ENCODE data around the gene KEAP1. TPM values are rescaled to one million over a fixed set of nuclear protein-coding genes. Genes with fewer than 3 reads are reported as not detected.
A peak's percentile ranks its signal among the peaks of the same experiment; 100 is the strongest.

KEAP1 gene
- total RNA-seq, 6 donors from 2014 or later, result 34.6 to 85.1 (median 60.7) TPM

GRCh38 chr19:10525636-10526035 lies 22.5 kb upstream of the KEAP1 start:
- ATAC-seq (ENCODE audit: low FRiP score in 2 of 2) (no peak), DNase-seq (no peak)
- Histone ChIP-seq H3K4me1 (no peaks in the 10 kb centered on the region), H3K9me3 (no peaks in the 10 kb centered on the region), H3K36me3 (no peaks in the 10 kb centered on the region), H3K27ac (no peak overlapping the region), H3K27me3 (no peaks in the 10 kb centered on the region), H3K4me3 (no peak overlapping the region)
- TF ChIP-seq EP300 (IDR thresholded peaks at IDR 0.05) (no peak), POLR2AphosphoS5 (IDR thresholded peaks at IDR 0.05) (no peak), POLR2A (IDR thresholded peaks at IDR 0.05) (no peak), CTCF (IDR thresholded peaks at IDR 0.05) (no peak)
- WGBS, 2 donors, result 82 to 91% methylated on average over 7 of the region's 7 CpGs

- Histone ChIP-seq H3K36me3 (no peaks in the 10 kb centered on the region), H3K4me1 (peaks cover 3 to 9% (median 5%) of the 10 kb centered on the region in 4 donors), H3K9me3 (no peaks in the 10 kb centered on the region), H3K27me3 (peaks cover 0 to 14% (median 4%) of the 10 kb centered on the region in 4 donors), H3K27ac (no peak overlapping the region), H3K4me3 (no peak overlapping the region)
- ATAC-seq (ENCODE audit: low FRiP score in 2 of 2) (no peak), DNase-seq (no peak)
- TF ChIP-seq POLR2AphosphoS5 (IDR thresholded peaks at IDR 0.05) (no peak), EP300 (IDR thresholded peaks at IDR 0.05) (no peak), POLR2A (IDR thresholded peaks at IDR 0.05) (no peak), CTCF (IDR thresholded peaks at IDR 0.05) (no peak)
- WGBS, 2 donors, result 71 to 87% methylated on average over 3 of the region's 3 CpGs
Measured at GRCh38 chr19:10523135-10523636, 20.0 kb upstream of the KEAP1 start.

- DNase-seq (no peak), ATAC-seq (ENCODE audit: low FRiP score in 2 of 2) (no peak)
- Histone ChIP-seq H3K4me3 (no peak overlapping the region), H3K9me3 (no peaks in the 10 kb centered on the region), H3K27me3 (peaks cover 3 to 25% (median 16%) of the 10 kb centered on the region in 4 donors), H3K27ac (no peak overlapping the region), H3K4me1 (peaks cover 14 to 24% (median 19%) of the 10 kb centered on the region in 4 donors), H3K36me3 (no peaks in the 10 kb centered on the region)
- no peak for TF ChIP-seq POLR2A (IDR thresholded peaks at IDR 0.05)
- TF ChIP-seq CTCF (IDR thresholded peaks at IDR 0.05), result no peak
- no peak for TF ChIP-seq EP300 (IDR thresholded peaks at IDR 0.05)
- no peak for TF ChIP-seq POLR2AphosphoS5 (IDR thresholded peaks at IDR 0.05)
- 77 to 78% methylated on average over 13 of the region's 13 CpGs for WGBS, 2 donors
Measured at GRCh38 chr19:10521461-10522171, 18.5 kb upstream of the KEAP1 start.

- WGBS, 2 donors, result 78 to 79% methylated on average over 15 of the region's 15 CpGs
- Histone ChIP-seq H3K9me3 (no peaks in the 10 kb centered on the region), H3K4me1 (peaks cover 14 to 24% (median 19%) of the 10 kb centered on the region in 4 donors), H3K4me3 (no peak overlapping the region), H3K36me3 (no peaks in the 10 kb centered on the region), H3K27ac (no peak overlapping the region), H3K27me3 (peaks cover 3 to 25% (median 17%) of the 10 kb centered on the region in 4 donors)
- ATAC-seq (ENCODE audit: low FRiP score in 2 of 2) (no peak), DNase-seq (peak in 1 of 2 donors; percentile 49)
- TF ChIP-seq POLR2AphosphoS5 (IDR thresholded peaks at IDR 0.05), result no peak
- no peak for TF ChIP-seq CTCF (IDR thresholded peaks at IDR 0.05)
- TF ChIP-seq POLR2A (IDR thresholded peaks at IDR 0.05), result no peak
- no peak for TF ChIP-seq EP300 (IDR thresholded peaks at IDR 0.05)
Measured at GRCh38 chr19:10520652-10521318, 17.6 kb upstream of the KEAP1 start.

Data from upper lobe of left lung (tissue), 6 donors.